HUES64 (cell line): ENCODE measurements around the gene ADAMTSL2.

Source experiments
- H3K27ac ChIP-seq: 2 replicates; pipeline ENCODE4 v1.7.0; 2013; ENCODE audit warnings: low read depth, low read length, inconsistent platforms
- H3K27me3 ChIP-seq: 2 replicates; pipeline ENCODE4 v1.6.1; 2013; ENCODE audit warnings: mild to moderate bottlenecking, low read length; ENCODE audit not compliant: insufficient read depth
- H3K36me3 ChIP-seq: 2 replicates; pipeline ENCODE4 v1.6.1; 2013; ENCODE audit warnings: mild to moderate bottlenecking, low read length; ENCODE audit not compliant: insufficient read depth
- H3K4me1 ChIP-seq: 2 replicates; pipeline ENCODE4 v1.6.1; 2013; ENCODE audit warnings: mild to moderate bottlenecking, low read length, moderate library complexity; ENCODE audit not compliant: insufficient read depth
- H3K4me3 ChIP-seq: 2 replicates; pipeline ENCODE4 v1.5.1; 2013; ENCODE audit warnings: mild to moderate bottlenecking, low read length, moderate library complexity
- H3K9ac ChIP-seq: 2 replicates; pipeline ENCODE4 v1.6.1; 2013; ENCODE audit warnings: mild to moderate bottlenecking, low read depth, low read length
- H3K9me3 ChIP-seq: 2 replicates; pipeline ENCODE4 v1.6.1; 2013; ENCODE audit warnings: low read depth, low read length; ENCODE audit not compliant: insufficient read depth
- WGBS: fragments of 150-250, 120-280 bp; methylation state at CpG from one replicate; pipeline ENCODE4 v1.1.7; 2013; ENCODE audit warnings: missing lambda C conversion rate; 5-methylcytosine and 5-hydroxymethylcytosine counted together

The ADAMTSL2 gene

DNA sequence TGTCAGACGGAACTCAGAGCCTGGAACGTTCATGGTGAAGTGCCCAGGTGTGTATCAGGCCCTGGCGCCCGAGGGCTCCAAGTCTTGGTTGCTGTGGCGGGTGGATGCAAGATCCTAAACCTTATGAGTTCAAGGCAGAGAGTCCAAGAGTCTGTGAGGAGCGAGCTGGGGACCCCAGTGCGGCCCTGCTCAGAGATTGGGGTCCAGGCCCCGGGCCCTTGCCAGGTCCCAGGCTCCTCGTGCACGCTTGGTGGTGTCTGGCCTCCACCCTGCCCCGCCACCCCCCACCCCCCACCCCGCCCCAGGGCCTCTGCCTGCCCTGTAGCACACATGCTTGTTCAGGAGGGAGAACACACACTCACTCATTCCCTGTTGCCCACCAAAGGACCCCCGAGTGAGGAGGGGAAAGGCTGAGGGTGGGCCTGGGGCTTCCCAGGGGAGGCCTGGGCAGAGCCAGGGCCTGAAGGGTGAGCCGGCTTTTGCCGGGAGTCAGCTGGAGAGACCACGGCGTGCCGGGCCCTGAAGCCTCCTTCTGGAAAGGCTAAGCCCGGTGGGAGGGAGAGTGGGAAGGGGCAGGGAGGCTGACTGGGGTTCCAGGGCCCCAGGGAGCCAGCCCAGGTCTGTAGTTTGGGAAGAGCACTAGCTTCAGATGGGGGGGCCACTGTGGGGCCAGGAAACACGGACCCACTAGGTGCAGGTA is 37.5 kb downstream of the ADAMTSL2 start:
- WGBS, result 89% methylated on average over 16 of the region's 20 CpGs
- 0 out of 2 replicates have a peak, but pooled peaks cover 6% of the 10 kb centered on the region for H3K4me1 ChIP-seq
- no peaks in the 10 kb centered on the region for H3K36me3 ChIP-seq
- H3K9ac ChIP-seq, result no peak overlapping the region
- H3K4me3 ChIP-seq, result no peak overlapping the region
- H3K9me3 ChIP-seq, result no peaks in the 10 kb centered on the region
- no peaks in the 10 kb centered on the region for H3K27me3 ChIP-seq
- no peak overlapping the region for H3K27ac ChIP-seq

DNA sequence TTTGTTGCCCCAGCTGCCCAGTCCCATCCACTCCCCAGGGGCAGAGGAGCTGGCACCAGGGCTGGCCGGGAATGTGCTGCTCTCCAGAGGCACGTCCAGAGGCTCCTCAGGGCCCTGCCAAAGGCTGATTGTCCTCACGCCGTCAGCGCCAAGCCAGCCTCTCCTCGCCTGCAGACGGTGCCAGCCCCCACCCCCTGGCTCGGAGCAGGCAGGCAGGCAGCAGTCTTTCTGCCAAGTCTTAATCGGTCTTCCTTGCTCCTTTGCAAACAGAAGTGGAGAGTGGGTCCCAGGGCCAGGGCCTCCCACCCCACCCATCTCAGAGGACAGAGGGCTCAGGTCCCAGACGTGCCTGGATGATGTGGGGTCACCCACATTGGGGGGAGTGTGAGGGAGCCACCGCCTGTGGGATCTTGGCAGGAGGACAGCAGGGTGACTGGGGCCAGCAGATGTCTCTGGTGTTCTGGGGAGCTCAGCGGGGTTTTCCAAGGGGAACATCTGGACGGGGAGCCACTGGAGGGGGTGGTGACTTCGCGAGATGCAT is 38.4 kb downstream of the ADAMTSL2 start:
- Histone ChIP-seq H3K4me3 (no peak overlapping the region), H3K4me1 (0 out of 2 replicates have a peak, but pooled peaks cover 6% of the 10 kb centered on the region), H3K36me3 (no peaks in the 10 kb centered on the region), H3K9me3 (no peaks in the 10 kb centered on the region), H3K9ac (no peak overlapping the region), H3K27ac (no peak overlapping the region), H3K27me3 (no peaks in the 10 kb centered on the region)
- WGBS, result 92% methylated on average over 15 of the region's 15 CpGs

DNA sequence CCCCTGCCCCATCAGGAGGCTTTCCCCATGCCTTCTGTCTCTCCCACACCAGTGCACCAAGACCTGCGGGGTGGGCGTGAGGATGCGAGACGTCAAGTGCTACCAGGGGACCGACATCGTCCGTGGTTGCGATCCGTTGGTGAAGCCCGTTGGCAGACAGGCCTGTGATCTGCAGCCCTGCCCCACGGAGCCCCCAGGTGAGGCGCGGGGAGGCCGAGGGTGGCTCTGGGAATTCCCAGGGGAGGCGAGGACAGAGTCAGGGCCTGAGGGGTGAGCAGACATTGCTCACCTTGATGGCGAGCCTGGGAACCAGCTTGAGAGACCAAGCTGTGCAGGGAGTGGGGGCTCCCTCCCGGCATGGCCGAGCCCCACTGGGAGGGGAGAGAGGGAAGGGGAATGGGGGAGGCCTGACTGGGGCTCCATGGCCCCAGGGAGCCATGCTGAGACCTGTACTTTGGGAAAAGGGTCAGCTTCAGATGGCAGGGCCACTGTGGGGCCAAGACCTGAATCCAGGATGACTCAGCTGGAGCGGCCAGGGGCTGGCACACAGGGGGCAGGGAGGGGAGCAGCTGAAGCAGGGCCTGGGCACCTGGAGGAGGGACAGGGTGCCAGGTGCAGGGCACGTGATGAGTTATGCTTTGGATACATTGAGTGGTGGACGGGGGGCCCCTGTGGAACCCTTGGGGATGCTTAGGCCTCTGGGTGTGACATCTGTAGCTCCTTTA is 39.4 kb downstream of the ADAMTSL2 start:
- 0 out of 2 replicates have a peak, but pooled peaks cover 6% of the 10 kb centered on the region for H3K4me1 ChIP-seq
- no peaks in the 10 kb centered on the region for H3K9me3 ChIP-seq
- H3K27me3 ChIP-seq, result no peaks in the 10 kb centered on the region
- H3K36me3 ChIP-seq, result no peaks in the 10 kb centered on the region
- H3K9ac ChIP-seq, result no peak overlapping the region
- 93% methylated on average over 21 of the region's 21 CpGs for WGBS
- no peak overlapping the region for H3K4me3 ChIP-seq
- H3K27ac ChIP-seq, result no peak overlapping the region

DNA sequence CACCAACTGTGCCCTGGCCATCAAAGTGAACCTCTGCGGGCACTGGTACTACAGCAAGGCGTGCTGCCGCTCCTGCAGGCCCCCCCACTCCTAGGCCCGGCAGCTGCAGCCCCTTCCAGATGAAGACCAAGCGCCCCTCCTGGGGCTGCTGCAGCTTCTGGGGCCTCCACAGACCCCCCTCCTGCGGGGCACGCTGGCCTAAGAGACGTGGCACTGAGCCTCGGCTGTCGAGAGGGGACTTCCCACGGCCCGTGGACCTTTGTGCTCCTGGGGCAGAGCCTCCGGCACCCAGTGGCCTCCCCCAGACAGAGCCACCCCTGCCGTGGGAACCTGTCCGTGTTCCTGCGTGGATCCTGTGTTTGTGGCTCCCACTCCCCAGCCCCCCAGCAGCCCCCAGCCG is 40.3 kb downstream of the ADAMTSL2 start:
- no peaks in the 10 kb centered on the region for H3K36me3 ChIP-seq
- H3K27ac ChIP-seq, result no peak overlapping the region
- H3K4me1 ChIP-seq, result 0 out of 2 replicates have a peak, but pooled peaks cover 6% of the 10 kb centered on the region
- no peak overlapping the region for H3K9ac ChIP-seq
- H3K4me3 ChIP-seq, result no peak overlapping the region
- no peaks in the 10 kb centered on the region for H3K9me3 ChIP-seq
- H3K27me3 ChIP-seq, result no peaks in the 10 kb centered on the region
- WGBS, result 86% methylated on average over 17 of the region's 17 CpGs

DNA sequence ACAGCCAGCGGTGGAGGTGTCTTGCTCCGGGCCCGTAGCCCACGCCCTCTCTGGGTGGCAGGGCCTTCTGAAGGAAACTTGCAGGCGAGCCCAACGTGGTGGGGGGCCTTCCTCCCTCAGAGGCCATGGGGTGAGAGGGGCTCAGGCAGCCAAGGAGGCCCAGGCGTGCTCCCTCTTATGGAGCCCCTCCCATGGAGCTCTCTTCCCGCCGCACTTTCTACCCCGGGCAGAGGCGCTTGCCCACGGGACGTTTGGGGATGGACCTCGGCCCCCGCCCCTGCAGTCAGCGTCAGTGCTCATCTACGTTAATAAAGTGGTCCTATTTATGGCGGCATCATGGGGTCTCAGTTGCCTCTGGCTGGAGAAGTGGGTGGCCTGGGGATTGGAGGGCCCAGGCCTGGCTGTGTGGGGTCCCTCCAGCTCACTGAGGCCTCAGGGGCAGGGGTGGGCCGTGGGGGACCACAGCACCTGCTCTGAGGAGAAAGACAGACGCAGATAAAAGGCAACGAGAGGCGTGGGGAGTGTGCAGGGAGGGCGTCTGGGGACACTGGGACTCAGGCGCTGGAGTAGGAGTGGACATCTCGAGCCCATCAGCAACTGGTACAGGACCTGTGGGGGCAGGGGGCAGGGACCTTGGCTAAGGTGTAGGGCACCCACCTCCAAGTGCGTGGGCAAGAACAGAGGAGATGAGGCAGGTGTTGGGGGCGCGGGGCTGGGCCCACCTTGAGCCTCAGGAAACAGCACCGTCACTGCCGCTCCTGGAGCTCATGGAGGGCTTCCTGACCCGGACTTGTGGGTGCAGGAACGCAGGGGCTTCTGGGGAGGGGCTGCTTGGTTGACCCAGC is 40.9 kb downstream of the ADAMTSL2 start:
- H3K4me1 ChIP-seq, result 0 out of 2 replicates have a peak, but pooled peaks cover 6% of the 10 kb centered on the region
- no peak overlapping the region for H3K4me3 ChIP-seq
- no peaks in the 10 kb centered on the region for H3K36me3 ChIP-seq
- WGBS, result 87% methylated on average over 32 of the region's 32 CpGs
- H3K27ac ChIP-seq, result no peak overlapping the region
- no peaks in the 10 kb centered on the region for H3K27me3 ChIP-seq
- no peaks in the 10 kb centered on the region for H3K9me3 ChIP-seq
- H3K9ac ChIP-seq, result no peak overlapping the region

DNA sequence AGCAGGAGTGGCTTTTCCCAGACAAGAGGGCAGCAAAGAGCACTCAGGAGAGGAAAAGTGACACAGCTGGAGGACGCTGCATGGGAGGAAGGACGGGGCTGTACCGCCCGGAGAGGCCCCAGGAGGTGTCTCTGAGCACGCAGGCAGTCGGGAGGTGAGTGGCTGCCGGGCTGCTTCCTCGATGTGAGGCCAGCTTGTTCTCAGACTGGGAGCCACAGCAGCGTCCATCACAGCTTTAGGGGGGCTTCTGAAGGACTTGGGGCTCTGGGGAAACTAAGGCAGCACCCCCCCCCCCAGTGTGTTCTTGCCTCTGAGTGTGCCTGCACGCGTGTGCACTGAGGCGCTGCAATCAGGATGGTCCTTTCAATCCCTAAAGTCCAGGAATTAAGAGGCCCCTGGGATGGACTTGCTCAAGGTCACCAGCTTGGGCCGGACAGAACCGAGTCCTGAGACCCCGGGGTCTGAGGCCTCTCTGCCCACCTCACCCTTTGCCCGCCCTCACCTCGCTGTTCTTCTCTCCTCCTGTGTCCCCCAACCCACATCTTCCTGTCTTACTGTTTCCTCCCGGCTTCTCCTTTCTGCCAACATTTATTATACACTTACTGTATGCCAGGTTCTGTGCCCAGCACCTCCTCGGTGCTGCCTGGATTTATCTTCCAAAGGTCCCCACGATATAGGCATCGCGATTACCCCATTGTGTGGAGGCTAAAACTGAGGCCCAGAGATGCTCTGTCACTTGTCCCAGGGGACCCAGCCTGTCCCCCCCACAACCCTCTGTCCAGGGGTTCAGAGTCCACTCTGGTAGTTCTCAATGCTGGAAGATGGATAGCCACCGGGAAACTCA is 41.7 kb downstream of the ADAMTSL2 start:
- 0 out of 2 replicates have a peak, but pooled peaks cover 8% of the 10 kb centered on the region for H3K4me1 ChIP-seq

DNA sequence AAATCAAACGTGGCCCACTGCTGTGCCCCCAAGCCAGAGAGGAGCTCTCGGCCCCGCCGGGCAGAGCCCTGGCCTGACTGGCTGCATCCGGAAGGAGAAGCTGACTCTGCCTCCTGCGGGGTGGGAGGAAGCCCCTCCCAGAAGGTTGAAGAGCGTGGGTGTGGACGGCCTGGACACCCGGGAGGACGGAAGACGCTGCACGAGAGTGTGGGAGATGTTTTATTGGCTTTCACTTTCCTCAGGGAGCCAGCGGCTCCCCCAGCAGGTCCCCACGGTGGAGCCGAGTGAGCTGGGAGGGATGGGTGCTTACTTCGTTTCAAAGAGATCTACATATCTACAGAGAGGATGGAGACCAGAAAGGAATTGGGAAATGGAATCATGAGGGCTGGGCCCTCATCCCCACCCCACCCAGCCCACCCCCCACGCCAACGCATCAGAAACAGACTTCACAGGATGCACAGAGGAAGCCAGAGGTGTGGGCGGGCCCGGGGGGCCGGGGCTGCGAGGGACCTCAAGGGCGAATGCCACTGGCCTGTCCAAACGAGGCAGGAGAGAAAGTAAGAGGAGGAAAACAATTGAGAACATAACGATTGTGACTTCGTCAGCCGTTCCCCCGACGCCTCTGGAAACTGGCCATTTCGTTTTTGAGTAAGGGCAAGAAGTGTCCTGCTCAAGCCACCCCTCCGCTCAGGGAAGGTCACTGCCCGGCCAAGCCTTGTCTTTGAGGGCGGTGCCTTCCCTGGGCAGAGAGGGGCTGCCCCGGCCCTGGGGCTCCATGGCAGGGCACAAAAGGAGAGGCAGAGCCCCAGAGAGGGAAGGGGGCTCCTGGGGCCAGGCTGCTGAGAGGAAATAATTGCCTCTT is 42.6 kb downstream of the ADAMTSL2 start:
- H3K36me3 ChIP-seq, result no peaks in the 10 kb centered on the region
- H3K4me3 ChIP-seq, result no peak overlapping the region
- no peaks in the 10 kb centered on the region for H3K27me3 ChIP-seq
- 58% methylated on average over 30 of the region's 34 CpGs for WGBS
- no peaks in the 10 kb centered on the region for H3K9me3 ChIP-seq
- H3K9ac ChIP-seq, result no peak overlapping the region
- H3K4me1 ChIP-seq, result peaks cover 10% of the 10 kb centered on the region; the same call in 1 of the 2 replicates
- H3K27ac ChIP-seq, result no peak overlapping the region

More for the DNA sequence above, 41.7 kb downstream of the ADAMTSL2 start:
- Histone ChIP-seq H3K9me3 (no peaks in the 10 kb centered on the region), H3K27ac (no peak overlapping the region), H3K4me3 (no peak overlapping the region), H3K36me3 (no peaks in the 10 kb centered on the region), H3K27me3 (no peaks in the 10 kb centered on the region), H3K9ac (no peak overlapping the region)
- WGBS, result 75% methylated on average over 23 of the region's 23 CpGs

DNA sequence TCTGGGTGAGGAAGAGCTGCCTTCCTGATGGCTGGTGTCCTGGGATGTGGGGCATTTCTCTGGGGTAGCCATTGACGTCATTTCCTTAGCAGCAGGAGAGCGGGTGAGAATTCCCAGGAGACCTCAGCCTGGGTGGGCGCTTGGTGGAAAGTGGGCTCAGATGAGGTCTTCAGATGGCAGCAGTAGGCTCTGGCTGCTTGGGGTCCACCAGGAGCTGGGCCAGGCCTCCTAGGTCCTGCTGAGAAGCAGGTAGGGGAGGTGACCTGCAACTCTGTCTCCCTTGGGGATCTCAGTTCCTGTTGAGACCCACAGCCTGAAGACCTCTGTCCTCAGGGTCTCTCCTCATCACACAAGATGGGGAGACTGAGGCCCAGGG is 43.2 kb downstream of the ADAMTSL2 start:
- Histone ChIP-seq H3K27me3 (no peaks in the 10 kb centered on the region), H3K9ac (no peak overlapping the region), H3K4me1 (peaks cover 10% of the 10 kb centered on the region; the same call in 1 of the 2 replicates), H3K27ac (no peak overlapping the region), H3K9me3 (no peaks in the 10 kb centered on the region), H3K36me3 (no peaks in the 10 kb centered on the region), H3K4me3 (no peak overlapping the region)
- WGBS, result 86% methylated on average over 3 of the region's 3 CpGs

DNA sequence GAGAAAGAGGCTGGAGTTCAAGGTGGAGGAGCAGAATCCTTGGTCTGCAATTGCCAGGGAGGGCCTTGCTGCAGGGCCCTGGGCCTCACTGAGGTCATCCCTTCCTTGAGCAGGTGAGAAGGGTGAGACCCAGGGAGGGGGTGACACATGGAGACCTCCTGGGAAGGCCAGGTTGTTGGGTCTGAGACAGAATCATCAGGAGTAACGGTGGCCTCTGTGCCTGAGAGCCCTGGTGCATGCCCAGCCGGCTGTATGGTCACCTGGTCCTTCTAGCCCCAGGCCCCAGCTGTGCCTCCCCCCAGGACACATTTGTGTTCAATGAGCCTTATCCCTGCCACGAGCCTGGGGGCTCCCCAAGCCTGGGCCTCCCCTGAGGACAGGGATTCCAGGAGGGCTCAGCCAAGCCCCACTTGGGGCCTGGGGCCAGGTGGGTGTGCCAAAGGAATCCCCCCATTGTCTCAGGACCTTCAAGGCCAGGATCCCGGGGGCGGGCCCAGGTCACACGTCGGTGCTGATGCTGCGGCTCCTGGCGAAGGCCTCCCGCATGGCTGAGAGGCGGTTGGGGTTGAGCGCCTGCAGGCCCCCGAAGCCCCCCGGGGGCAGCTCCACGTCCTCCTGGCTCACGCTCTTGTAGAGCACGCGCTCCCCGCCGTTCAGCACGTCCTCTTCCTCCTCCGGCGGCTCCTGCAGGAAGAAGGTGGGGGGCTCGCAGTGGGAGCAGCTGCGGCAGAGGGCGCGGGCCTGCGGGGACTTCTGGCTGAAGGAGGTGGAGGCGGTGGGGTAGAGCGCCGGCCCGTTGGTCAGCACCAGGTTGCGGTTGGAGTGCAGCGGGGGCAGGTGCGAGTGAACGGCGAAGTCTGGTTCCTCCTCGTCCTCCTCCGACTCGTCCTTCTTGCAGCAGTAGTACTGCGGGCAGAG is 44.3 kb downstream of the ADAMTSL2 start:
- Histone ChIP-seq H3K4me1 (peaks cover 10% of the 10 kb centered on the region; the same call in 1 of the 2 replicates), H3K27me3 (no peaks in the 10 kb centered on the region), H3K9me3 (no peaks in the 10 kb centered on the region), H3K27ac (no peak overlapping the region), H3K4me3 (no peak overlapping the region), H3K36me3 (no peaks in the 10 kb centered on the region), H3K9ac (no peak overlapping the region)
- WGBS, result 88% methylated on average over 41 of the region's 41 CpGs
